NCI-H187 treated with DMSO at 0.1 percent for 48 hours (cell line): Measurements from ENCODE around the gene RHBDD1.

ENCODE experiments used
- DNase-seq: peaks from one replicate; lab custom pipeline; 2025; lab: John Stamatoyannopoulos, UW

Gene RHBDD1

GRCh38 chr2:227031379-227031778, 195.5 kb downstream of the RHBDD1 start:
- DNase-seq, result no peak

GRCh38 chr2:227033471-227034148, 197.8 kb downstream of the RHBDD1 start:
- DNase-seq, result no peak

GRCh38 chr2:227035711-227036367, 200.0 kb downstream of the RHBDD1 start:
- DNase-seq, result no peak

GRCh38 chr2:227036527-227036926, 200.7 kb downstream of the RHBDD1 start:
- no peak for DNase-seq

GRCh38 chr2:227038550-227039189, 202.8 kb downstream of the RHBDD1 start:
- no peak for DNase-seq

- no peak for DNase-seq
Measured at GRCh38 chr2:227043981-227044380, 208.1 kb downstream of the RHBDD1 start.
